ENCODE results near the gene HNRNPH3. TPM values are rescaled to one million over a fixed set of nuclear protein-coding genes. Genes with fewer than 3 reads are reported as not detected.
A peak's percentile ranks its signal among the peaks of the same experiment; 100 is the strongest.

Gene HNRNPH3
- total and polyA plus RNA-seq, 7 experiments from 2014 or later = 125 to 190 (median 156) TPM

GRCh38 chr10:68346774-68347173, 14.9 kb downstream of the HNRNPH3 start:
- no peak overlapping the region for H3K27ac ChIP-seq (ENCODE audit: low read depth, low read length)
- H3K27me3 ChIP-seq (ENCODE audit: control insufficient read depth in 2 of 2, insufficient read depth in 2 of 2, low read length in 2 of 2) = no peaks in the 10 kb centered on the region
- Mint-ChIP-seq H3K27me3 (no peaks in the 10 kb centered on the region), H3K27ac (peak overlapping the region in 5 of 9 donors; percentile 31 to 85 (median 75)), H3K4me3 (no peak overlapping the region), H3K4me1 (peaks cover 0 to 14% (median 6%) of the 10 kb centered on the region in 7 donors), H3K9me3 (no peaks in the 10 kb centered on the region), H3K36me3 (peaks cover 0 to 20% (median 9%) of the 10 kb centered on the region in 5 donors)
- ChIA-PET CTCF (interaction anchor here (0.7 to 1.2 kb wide), 2 partner anchors 134 to 192 kb away, joined by 3 to 4 read pairs; no protein-coding TSS in a partner anchor), POLR2A (interaction anchor here (0.6 to 2.6 kb wide), 3 partner anchors 15 to 49 kb away, joined by 4 to 28 read pairs (median 4); partner anchors contain the start of genes HNRNPH3 and PBLD)
- H3K4me1 ChIP-seq (ENCODE audit: control insufficient read depth in 2 of 2, insufficient read depth in 2 of 2, low read length in 2 of 2) = no peaks in the 10 kb centered on the region
- peaks cover 5 to 31% (median 21%) of the 10 kb centered on the region in 3 experiments for H3K36me3 ChIP-seq (ENCODE audit: control insufficient read depth in 2 of 3, insufficient read depth in 3 of 3, low read length in 3 of 3)
- no peak for ATAC-seq
- intact Hi-C loops (cut with micrococcal nuclease) = loop anchor here in 1 of 2 donors (5.0 kb wide), 1 partner anchor 114 kb away; the partner anchor contains the start of gene ATOH7
- H3K4me3 ChIP-seq (ENCODE audit: low read length) = no peak overlapping the region
- no peak for DNase-seq
- no peaks in the 10 kb centered on the region for H3K9me3 ChIP-seq (ENCODE audit: control insufficient read depth in 2 of 3, low read length in 3 of 3)

- ATAC-seq = peak; percentile 81
- H3K4me1 ChIP-seq (ENCODE audit: control insufficient read depth in 2 of 2, insufficient read depth in 2 of 2, low read length in 2 of 2) = no peaks in the 10 kb centered on the region
- ChIA-PET POLR2A (interaction anchor here (1.1 to 2.6 kb wide), 5 partner anchors 9 to 136 kb away, joined by 3 to 28 read pairs (median 3); partner anchors contain the start of genes HNRNPH3 and PBLD), CTCF (interaction anchor here (0.5 to 2.0 kb wide), 13 partner anchors 9 to 609 kb away, joined by 3 to 15 read pairs (median 4); partner anchors contain the start of genes HNRNPH3 and RUFY2)
- intact Hi-C loops (cut with micrococcal nuclease) = loop anchor here (1.0 to 5.0 kb wide), 6 partner anchors 14 to 549 kb away; partner anchors contain the start of gene ATOH7 (in 1 of the 2)
- H3K27ac ChIP-seq (ENCODE audit: low read depth, low read length) = peak overlapping the region; percentile 15
- H3K9me3 Mint-ChIP-seq = no peaks in the 10 kb centered on the region
- H3K27ac Mint-ChIP-seq = peak overlapping the region in 8 of 9 donors; percentile 31 to 90 (median 81)
- H3K27me3 ChIP-seq (ENCODE audit: control insufficient read depth in 2 of 2, insufficient read depth in 2 of 2, low read length in 2 of 2) = no peaks in the 10 kb centered on the region
- peaks cover 0 to 28% (median 17%) of the 10 kb centered on the region in 3 experiments for H3K36me3 ChIP-seq (ENCODE audit: control insufficient read depth in 2 of 3, insufficient read depth in 3 of 3, low read length in 3 of 3)
- peaks cover 0 to 13% (median 4%) of the 10 kb centered on the region in 7 donors for H3K4me1 Mint-ChIP-seq
- DNase-seq = peak in 8 of 9 donors; percentile 30 to 53 (median 44)
- H3K4me3 Mint-ChIP-seq = no peak overlapping the region
- H3K9me3 ChIP-seq (ENCODE audit: control insufficient read depth in 2 of 3, low read length in 3 of 3) = no peaks in the 10 kb centered on the region
- peaks cover 0 to 13% (median 9%) of the 10 kb centered on the region in 5 donors for H3K36me3 Mint-ChIP-seq
- no peaks in the 10 kb centered on the region for H3K27me3 Mint-ChIP-seq
- no peak overlapping the region for H3K4me3 ChIP-seq (ENCODE audit: low read length)
These were observed 16.4 kb downstream of the HNRNPH3 start for GRCh38 chr10:68348265-68348741.

GRCh38 chr10:68353537-68353936, 21.7 kb downstream of the HNRNPH3 start:
- intact Hi-C loops (cut with micrococcal nuclease) = no loop called here
- CTCF ChIA-PET = no interaction called here
- no peaks in the 10 kb centered on the region for H3K4me1 ChIP-seq (ENCODE audit: control insufficient read depth in 2 of 2, insufficient read depth in 2 of 2, low read length in 2 of 2)
- DNase-seq (no peak), ATAC-seq (no peak)
- peaks cover 0 to 24% (median 0%) of the 10 kb centered on the region in 3 experiments for H3K36me3 ChIP-seq (ENCODE audit: control insufficient read depth in 2 of 3, insufficient read depth in 3 of 3, low read length in 3 of 3)
- POLR2A ChIA-PET = interaction anchor here (0.7 kb wide), 1 partner anchor 11 kb away, joined by 3 read pairs; no protein-coding TSS in a partner anchor
- Mint-ChIP-seq H3K4me3 (no peak overlapping the region), H3K4me1 (peaks cover 0 to 5% (median 2%) of the 10 kb centered on the region in 7 donors), H3K9me3 (no peaks in the 10 kb centered on the region), H3K27me3 (no peaks in the 10 kb centered on the region), H3K27ac (no peak overlapping the region), H3K36me3 (peaks cover 3 to 16% (median 8%) of the 10 kb centered on the region in 5 donors)
- no peaks in the 10 kb centered on the region for H3K27me3 ChIP-seq (ENCODE audit: control insufficient read depth in 2 of 2, insufficient read depth in 2 of 2, low read length in 2 of 2)
- no peak overlapping the region for H3K4me3 ChIP-seq (ENCODE audit: low read length)
- H3K9me3 ChIP-seq (ENCODE audit: control insufficient read depth in 2 of 3, low read length in 3 of 3) = no peaks in the 10 kb centered on the region
- H3K27ac ChIP-seq (ENCODE audit: low read depth, low read length) = no peak overlapping the region

GRCh38 chr10:68359189-68359588, 27.3 kb downstream of the HNRNPH3 start:
- no peak for DNase-seq
- peaks cover 3 to 25% (median 10%) of the 10 kb centered on the region in 3 experiments for H3K36me3 ChIP-seq (ENCODE audit: control insufficient read depth in 2 of 3, insufficient read depth in 3 of 3, low read length in 3 of 3)
- H3K27me3 ChIP-seq (ENCODE audit: control insufficient read depth in 2 of 2, insufficient read depth in 2 of 2, low read length in 2 of 2) = no peaks in the 10 kb centered on the region
- Mint-ChIP-seq H3K27ac (no peak overlapping the region), H3K4me3 (no peak overlapping the region), H3K36me3 (peaks cover 6 to 21% (median 13%) of the 10 kb centered on the region in 5 donors), H3K9me3 (no peaks in the 10 kb centered on the region), H3K27me3 (no peaks in the 10 kb centered on the region), H3K4me1 (no peaks in the 10 kb centered on the region)
- ATAC-seq = no peak
- CTCF ChIA-PET = no interaction called here
- no peak overlapping the region for H3K4me3 ChIP-seq (ENCODE audit: low read length)
- no peak overlapping the region for H3K27ac ChIP-seq (ENCODE audit: low read depth, low read length)
- H3K4me1 ChIP-seq (ENCODE audit: control insufficient read depth in 2 of 2, insufficient read depth in 2 of 2, low read length in 2 of 2) = no peaks in the 10 kb centered on the region
- intact Hi-C loops (cut with micrococcal nuclease) = no loop called here
- POLR2A ChIA-PET = no interaction called here
- no peaks in the 10 kb centered on the region for H3K9me3 ChIP-seq (ENCODE audit: control insufficient read depth in 2 of 3, low read length in 3 of 3)

GRCh38 chr10:68362590-68362989, 30.7 kb downstream of the HNRNPH3 start:
- Mint-ChIP-seq H3K36me3 (peaks cover 4 to 17% (median 12%) of the 10 kb centered on the region in 5 donors), H3K9me3 (no peaks in the 10 kb centered on the region), H3K27ac (peak overlapping the region in 1 of 9 donors; percentile 14), H3K4me3 (no peak overlapping the region), H3K4me1 (peaks cover 0 to 2% (median 0%) of the 10 kb centered on the region in 7 donors), H3K27me3 (no peaks in the 10 kb centered on the region)
- ATAC-seq (no peak), DNase-seq (no peak)
- CTCF ChIA-PET = no interaction called here
- no peaks in the 10 kb centered on the region for H3K27me3 ChIP-seq (ENCODE audit: control insufficient read depth in 2 of 2, insufficient read depth in 2 of 2, low read length in 2 of 2)
- intact Hi-C loops (cut with micrococcal nuclease) = no loop called here
- POLR2A ChIA-PET = no interaction called here
- H3K9me3 ChIP-seq (ENCODE audit: control insufficient read depth in 2 of 3, low read length in 3 of 3) = no peaks in the 10 kb centered on the region
- H3K27ac ChIP-seq (ENCODE audit: low read depth, low read length) = no peak overlapping the region
- H3K4me3 ChIP-seq (ENCODE audit: low read length) = no peak overlapping the region
- H3K36me3 ChIP-seq (ENCODE audit: control insufficient read depth in 2 of 3, insufficient read depth in 3 of 3, low read length in 3 of 3) = peaks cover 3 to 21% (median 10%) of the 10 kb centered on the region in 3 experiments
- H3K4me1 ChIP-seq (ENCODE audit: control insufficient read depth in 2 of 2, insufficient read depth in 2 of 2, low read length in 2 of 2) = no peaks in the 10 kb centered on the region

GRCh38 chr10:68364101-68364886, 32.4 kb downstream of the HNRNPH3 start:
- Mint-ChIP-seq H3K4me1 (peaks cover 0 to 2% (median 0%) of the 10 kb centered on the region in 7 donors), H3K4me3 (no peak overlapping the region), H3K27me3 (no peaks in the 10 kb centered on the region), H3K27ac (peak overlapping the region in 2 of 9 donors; percentile 9 to 12), H3K9me3 (no peaks in the 10 kb centered on the region), H3K36me3 (peaks cover 4 to 14% (median 12%) of the 10 kb centered on the region in 5 donors)
- ATAC-seq = no peak
- CTCF ChIA-PET = no interaction called here
- Histone ChIP-seq H3K4me3 (ENCODE audit: low read length) (no peak overlapping the region), H3K27me3 (ENCODE audit: control insufficient read depth in 2 of 2, insufficient read depth in 2 of 2, low read length in 2 of 2) (no peaks in the 10 kb centered on the region), H3K9me3 (ENCODE audit: control insufficient read depth in 2 of 3, low read length in 3 of 3) (no peaks in the 10 kb centered on the region), H3K27ac (ENCODE audit: low read depth, low read length) (no peak overlapping the region), H3K36me3 (ENCODE audit: control insufficient read depth in 2 of 3, insufficient read depth in 3 of 3, low read length in 3 of 3) (peaks cover 3 to 21% (median 10%) of the 10 kb centered on the region in 3 experiments), H3K4me1 (ENCODE audit: control insufficient read depth in 2 of 2, insufficient read depth in 2 of 2, low read length in 2 of 2) (no peaks in the 10 kb centered on the region)
- no peak for DNase-seq
- intact Hi-C loops (cut with micrococcal nuclease) = no loop called here
- POLR2A ChIA-PET = no interaction called here

Measured in naive thymus-derived CD4-positive, alpha-beta T cell (primary cell).